Fibroblast of skin of left biceps (primary cell): ENCODE measurements around the gene SLC16A10.
"Not testable (repeated sequence)": the region's sequence is repeated elsewhere in the genome, so short reads cannot be mapped to it uniquely, and the experiment has no call there.

Experiments
- DNase-seq, 2 experiments: peaks; one replicate each; pipeline ENCODE4 v3.0.0-alpha.2; 2013; ENCODE audit warnings: low read depth in 2 of 2

The SLC16A10 gene

DNA sequence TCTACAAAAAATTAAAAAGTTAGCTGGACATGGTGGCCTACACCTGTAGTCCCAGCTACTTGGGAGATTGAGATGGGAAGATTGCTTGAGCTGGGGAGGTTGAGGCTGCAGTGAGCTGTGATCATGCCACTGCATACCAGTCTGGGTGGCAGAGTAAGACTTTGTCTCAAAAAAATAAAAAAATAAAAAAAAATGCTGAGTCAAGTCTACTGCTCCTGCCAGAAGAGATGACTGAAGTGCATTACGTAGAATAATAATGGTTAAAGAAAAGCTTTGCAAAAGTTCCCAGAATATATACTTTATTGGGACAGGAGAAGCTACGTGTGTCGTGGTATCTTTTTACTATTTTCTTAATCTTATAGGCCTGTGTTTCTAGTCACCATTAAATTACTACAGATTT, 125.3 kb downstream of the SLC16A10 start:
- no peak for DNase-seq

DNA sequence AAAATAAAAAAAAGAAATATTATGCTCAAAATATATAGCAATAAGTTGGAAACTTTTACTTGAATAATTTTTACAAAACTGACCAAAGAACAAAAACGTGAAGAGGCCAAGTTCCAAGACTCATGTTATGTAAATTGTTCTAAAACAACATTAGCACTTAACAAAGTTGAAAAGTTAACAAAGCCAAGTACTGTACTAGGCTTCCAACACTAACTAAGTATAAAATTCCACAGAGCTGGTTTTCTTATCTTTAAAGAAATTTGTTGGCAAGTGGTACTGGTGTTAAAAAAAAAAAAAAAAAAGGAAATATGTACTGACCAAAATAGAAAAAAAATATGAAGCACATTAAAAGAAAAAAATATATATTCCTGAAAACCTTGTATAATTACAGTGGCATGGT, 127.8 kb downstream of the SLC16A10 start:
- DNase-seq = no peak

GRCh38 chr6:111219785-111220184, 132.5 kb downstream of the SLC16A10 start:
- no peak for DNase-seq

- no peak for DNase-seq
These were observed 133.2 kb downstream of the SLC16A10 start for GRCh38 chr6:111220383-111221031.

DNA sequence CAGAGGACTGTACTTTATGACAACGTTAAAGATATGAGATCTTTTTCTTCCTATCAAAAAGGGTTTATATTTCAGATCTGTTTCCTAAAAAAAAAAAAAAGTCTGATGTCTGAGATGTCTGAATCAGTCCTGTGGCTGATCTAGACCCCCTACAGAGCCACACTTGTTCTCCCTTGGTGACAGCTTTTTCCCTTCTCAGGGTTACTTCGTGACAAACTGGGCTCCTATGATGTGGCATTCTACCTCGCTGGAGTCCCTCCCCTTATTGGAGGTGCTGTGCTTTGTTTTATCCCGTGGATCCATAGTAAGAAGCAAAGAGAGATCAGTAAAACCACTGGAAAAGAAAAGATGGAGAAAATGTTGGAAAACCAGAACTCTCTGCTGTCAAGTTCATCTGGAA, 134.5 kb downstream of the SLC16A10 start:
- DNase-seq = no peak

- DNase-seq = no peak
These were observed 135.0 kb downstream of the SLC16A10 start for GRCh38 chr6:111222341-111222740.

DNA sequence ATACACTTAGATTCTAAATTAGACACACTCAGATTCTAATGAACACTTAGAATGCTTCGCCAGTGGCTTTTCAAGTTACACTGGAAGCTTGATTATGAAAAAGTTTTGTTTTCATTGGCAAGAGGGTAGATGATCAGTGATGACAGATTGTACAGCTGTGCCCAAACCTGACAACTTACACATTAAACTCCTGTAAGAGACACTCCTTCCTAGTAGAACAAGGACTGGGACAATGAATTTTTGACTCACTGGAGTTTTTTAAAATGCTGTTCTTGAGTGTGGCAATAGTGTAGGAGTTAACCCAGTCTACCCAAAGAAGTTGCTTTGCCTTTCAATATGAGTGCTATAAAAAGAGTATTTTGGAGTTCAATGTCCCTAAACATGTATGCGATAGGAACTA, 140.8 kb downstream of the SLC16A10 start:
- no peak for DNase-seq

DNA sequence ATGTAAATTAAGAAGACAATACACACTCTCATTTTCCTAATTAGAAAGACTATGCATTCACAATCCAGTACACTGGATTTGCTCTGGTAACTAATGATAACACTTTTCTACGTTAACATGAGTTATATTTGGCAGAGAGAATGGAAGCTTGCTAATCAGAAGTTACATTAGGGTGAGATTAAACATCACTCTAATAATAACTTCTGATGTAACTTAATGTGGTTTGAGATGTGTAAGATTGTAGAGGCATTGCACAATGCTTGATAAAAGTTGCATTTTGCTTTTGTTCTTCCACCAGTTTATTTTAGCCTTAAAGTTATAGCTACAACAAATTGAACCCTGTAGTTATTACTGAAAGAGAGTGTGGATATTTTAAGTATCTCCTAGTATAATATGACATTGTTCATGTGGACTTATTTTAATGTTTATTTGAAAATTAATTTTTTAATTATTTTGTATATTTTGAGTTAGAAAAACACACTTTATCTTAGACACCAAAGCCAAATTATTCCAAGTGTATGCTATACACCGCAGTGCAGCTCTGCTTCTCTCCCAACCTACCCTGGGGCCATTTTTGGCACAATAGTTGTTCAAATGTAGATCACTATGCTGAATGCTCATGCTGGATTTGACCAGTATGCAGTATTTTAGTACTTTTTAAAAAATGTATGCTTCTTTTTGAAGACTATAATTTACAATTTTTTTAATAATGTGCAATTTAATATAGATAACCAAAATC, 143.2 kb downstream of the SLC16A10 start:
- DNase-seq = peak; percentile 62 to 68

DNA sequence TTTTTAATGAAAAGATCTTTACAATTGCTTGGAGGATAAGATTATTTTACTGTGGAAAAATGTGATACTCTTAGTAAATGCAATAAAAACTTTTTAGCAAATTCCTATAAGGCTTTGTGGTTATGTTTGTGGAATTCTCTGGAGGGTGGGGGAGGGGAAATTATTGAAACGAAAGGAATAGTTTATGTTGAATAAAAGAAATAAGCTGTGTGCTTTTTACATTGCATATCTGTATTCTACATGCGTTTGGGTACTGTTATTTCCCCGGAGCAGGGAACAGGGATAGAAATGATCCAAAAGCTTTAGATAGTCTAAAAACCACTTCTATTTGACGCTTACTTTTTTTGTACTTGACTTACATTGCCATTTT, 143.8 kb downstream of the SLC16A10 start:
- DNase-seq = peak; percentile 43 to 46

DNA sequence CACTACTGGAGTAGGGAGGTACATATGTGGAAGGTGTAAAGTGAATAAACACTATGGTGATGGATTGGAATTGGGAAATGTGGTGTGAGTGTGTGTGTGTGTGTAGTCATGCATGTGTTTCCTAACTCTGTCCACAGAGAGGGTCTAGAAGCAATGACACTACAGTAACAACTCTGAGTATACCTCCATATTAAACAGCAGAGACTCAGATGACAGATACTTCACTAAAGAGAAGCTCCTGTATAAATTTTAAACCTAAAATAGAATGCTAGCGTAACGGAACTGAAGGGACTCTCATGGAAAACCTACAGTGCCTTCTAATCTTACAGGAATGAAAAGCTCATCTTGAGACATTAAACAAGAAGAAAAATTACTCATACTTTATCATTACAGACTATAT, 150.5 kb downstream of the SLC16A10 start:
- no peak for DNase-seq

- no peak for DNase-seq
These were observed 151.3 kb downstream of the SLC16A10 start for GRCh38 chr6:111238464-111239119.

- DNase-seq = no peak
These were observed 152.2 kb downstream of the SLC16A10 start for GRCh38 chr6:111239461-111239860.

DNA sequence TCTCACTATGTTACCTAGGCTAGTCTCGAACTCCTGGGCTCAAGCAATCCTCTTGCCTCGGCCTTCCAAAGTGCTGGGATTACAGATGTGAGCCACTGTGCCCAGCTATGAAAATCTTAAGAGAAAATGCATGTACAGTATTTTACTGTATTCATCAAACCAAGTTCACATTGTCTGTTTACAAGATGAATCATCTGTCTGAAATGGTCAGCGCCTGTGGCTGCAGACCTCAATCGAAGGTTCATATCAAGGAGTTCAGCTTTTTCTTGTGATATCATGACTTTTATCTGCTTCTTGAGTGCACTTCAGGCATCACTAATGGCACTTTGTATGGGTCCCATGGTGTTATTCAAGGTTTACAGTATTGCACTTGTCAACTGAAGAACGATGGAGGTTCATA, 155.1 kb downstream of the SLC16A10 start:
- no peak for DNase-seq

- DNase-seq = no peak
These were observed 155.8 kb downstream of the SLC16A10 start for GRCh38 chr6:111243095-111243494.

GRCh38 chr6:111248789-111249188, 161.5 kb downstream of the SLC16A10 start:
- DNase-seq = no peak

DNA sequence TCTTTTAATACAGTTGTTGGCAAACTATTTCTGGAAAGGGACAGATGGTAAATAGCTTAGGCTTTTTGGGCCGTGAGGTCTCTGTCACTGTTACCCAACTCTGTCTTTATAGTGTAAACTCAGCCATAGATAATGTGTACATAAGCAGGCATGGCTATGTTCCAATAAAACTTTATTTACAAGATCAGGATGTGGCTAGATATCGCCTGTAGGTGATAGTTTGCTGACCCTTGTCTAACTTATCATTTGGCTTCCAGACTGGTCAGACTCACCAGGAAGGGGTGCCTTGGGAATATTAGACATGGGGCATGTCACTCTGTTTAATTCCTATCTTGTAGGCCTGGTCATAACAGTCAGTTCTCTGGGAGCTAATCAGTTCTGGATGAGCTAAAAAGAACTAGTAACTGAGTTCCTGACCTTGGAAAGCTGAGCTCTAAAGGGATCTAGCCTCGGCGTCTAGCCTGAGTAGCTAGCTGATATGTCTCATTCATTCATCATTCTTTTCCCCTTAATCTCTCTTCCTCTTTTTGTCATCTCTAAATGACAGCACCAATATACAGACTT, 163.6 kb downstream of the SLC16A10 start:
- DNase-seq = no peak

GRCh38 chr6:111252726-111253125, 165.4 kb downstream of the SLC16A10 start:
- DNase-seq = no peak

DNA sequence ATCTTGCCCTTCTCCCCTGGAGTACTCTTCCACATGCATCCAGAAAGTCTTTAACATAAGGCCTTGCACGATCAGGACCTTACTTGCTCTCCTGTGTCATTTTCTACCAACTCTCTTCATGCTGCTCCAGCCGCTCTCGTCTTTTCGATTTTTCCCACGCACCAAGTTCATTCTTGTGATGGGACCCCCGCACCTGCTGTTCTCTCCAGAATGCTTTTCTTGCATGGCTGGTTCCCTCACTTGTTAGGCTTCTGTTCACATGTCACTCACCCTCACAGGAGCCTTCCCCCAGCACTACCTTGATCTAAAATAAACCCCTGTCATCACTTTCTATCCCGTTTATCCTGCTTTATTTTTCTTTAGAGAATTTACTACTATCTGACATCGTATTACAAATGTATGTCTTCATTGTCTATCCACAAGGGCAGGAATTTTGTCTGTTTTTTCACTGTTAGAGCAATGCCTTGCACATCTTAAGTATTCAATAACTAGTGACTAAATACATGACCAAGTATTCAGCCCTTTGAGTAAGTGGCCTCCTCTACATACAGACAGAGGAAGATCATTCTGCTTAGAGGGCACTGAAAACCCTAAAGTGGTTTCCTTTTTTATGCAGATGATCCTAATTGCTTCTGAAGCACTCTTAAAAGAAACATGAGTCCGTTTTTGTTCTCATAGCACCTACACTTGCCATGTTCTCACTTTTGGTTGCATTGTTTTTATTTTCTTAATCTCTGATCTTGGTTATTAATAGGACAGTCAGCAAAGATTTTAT, 166.9 kb downstream of the SLC16A10 start:
- no peak for DNase-seq

GRCh38 chr6:111254779-111255166, 167.5 kb downstream of the SLC16A10 start:
- DNase-seq = no peak

GRCh38 chr6:111255838-111256237, 168.5 kb downstream of the SLC16A10 start:
- DNase-seq = not testable (repeated sequence)

DNA sequence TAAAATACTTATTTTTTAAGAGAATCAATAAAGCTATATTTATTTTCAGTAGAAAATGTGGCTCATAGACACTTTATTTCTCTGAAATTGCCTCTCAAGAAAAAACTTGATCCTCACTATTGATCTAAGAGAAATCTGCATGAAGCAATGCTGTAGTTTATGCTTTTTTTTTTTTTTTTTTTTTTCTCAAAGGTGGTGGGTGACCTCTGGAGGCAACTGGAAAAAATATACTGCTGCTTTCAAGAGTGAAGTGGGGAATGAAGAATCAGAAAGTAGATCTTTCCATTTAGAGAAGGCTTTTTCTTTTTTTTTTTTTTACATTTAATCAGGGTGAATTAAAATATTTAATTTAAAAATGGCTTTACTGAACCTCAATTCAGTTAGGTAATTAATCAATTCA, 169.3 kb downstream of the SLC16A10 start:
- DNase-seq = no peak

DNA sequence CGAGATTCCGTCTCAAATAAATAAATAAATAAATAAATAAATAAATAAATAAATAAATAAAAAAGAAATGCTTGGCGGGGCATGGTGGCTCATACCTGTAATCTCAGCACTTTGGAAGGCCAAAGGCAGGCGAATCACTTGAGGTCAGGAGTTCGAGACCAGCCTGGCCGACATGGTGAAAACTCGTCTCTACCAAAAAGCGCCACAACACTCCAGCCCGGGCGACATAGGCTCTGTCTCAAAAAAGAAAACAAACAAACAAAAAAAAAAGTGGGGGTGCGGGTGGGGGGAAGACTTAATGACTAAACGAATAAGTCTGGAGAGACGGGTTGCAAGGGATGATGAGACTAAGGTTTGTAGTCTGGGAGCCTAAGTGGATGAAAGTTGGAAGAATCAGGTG, 170.7 kb downstream of the SLC16A10 start:
- DNase-seq = no peak
